Glutamatergic neuron (in vitro differentiated cells): ENCODE measurements around the gene MSRB1. TPM values are rescaled to one million over a fixed set of nuclear protein-coding genes. Genes with fewer than 3 reads are reported as not detected.

Experiments
- DNase-seq: peaks from one replicate; pipeline ENCODE4 v3.0.0; 2022
- H3K27ac Mint-ChIP-seq: one replicate; pipeline ENCODE4 v1.8.0; 2020; ENCODE audit warnings: mild to moderate bottlenecking, mixed read lengths, inconsistent platforms; ENCODE audit not compliant: unreplicated experiment
- H3K27me3 Mint-ChIP-seq: one replicate; pipeline ENCODE4 v1.8.0; 2020; ENCODE audit warnings: mild to moderate bottlenecking, moderate library complexity, mixed read lengths, inconsistent platforms; ENCODE audit not compliant: unreplicated experiment
- H3K36me3 Mint-ChIP-seq: one replicate; pipeline ENCODE4 v1.8.0; 2020; ENCODE audit warnings: mild to moderate bottlenecking, mixed read lengths, inconsistent platforms; ENCODE audit not compliant: unreplicated experiment
- H3K4me1 Mint-ChIP-seq: one replicate; pipeline ENCODE4 v1.8.0; 2020; ENCODE audit warnings: mild to moderate bottlenecking, low read depth, mixed read lengths, inconsistent platforms; ENCODE audit not compliant: unreplicated experiment
- H3K4me3 Mint-ChIP-seq: one replicate; pipeline ENCODE4 v1.8.0; 2020; ENCODE audit warnings: mild to moderate bottlenecking, mixed read lengths, inconsistent platforms; ENCODE audit not compliant: unreplicated experiment
- H3K9me3 Mint-ChIP-seq: one replicate; pipeline ENCODE4 v1.8.0; 2020; ENCODE audit warnings: mild to moderate bottlenecking, moderate library complexity, mixed read lengths, inconsistent platforms; ENCODE audit not compliant: unreplicated experiment
- CTCF ChIP-seq: fragments of 200-600 bp; sonication (generic); IDR thresholded peaks from one replicate; pipeline ENCODE4 v1.5.0; 2021; ENCODE audit not compliant: partially characterized antibody, unreplicated experiment
- total RNA-seq: library from RNA; stranded (reverse); fragmentation: NEBNext Ultra II Directional; extraction: Animal tissue kit (Norgen Biotek cat#: 25700); gene quantifications from one replicate; pipeline ENCODE4 v1.2.1, GENCODE V29; 2021; ENCODE audit not compliant: unreplicated experiment

MSRB1 gene
- total RNA-seq, 1 donor from 2014 or later: 50.9 TPM

DNA sequence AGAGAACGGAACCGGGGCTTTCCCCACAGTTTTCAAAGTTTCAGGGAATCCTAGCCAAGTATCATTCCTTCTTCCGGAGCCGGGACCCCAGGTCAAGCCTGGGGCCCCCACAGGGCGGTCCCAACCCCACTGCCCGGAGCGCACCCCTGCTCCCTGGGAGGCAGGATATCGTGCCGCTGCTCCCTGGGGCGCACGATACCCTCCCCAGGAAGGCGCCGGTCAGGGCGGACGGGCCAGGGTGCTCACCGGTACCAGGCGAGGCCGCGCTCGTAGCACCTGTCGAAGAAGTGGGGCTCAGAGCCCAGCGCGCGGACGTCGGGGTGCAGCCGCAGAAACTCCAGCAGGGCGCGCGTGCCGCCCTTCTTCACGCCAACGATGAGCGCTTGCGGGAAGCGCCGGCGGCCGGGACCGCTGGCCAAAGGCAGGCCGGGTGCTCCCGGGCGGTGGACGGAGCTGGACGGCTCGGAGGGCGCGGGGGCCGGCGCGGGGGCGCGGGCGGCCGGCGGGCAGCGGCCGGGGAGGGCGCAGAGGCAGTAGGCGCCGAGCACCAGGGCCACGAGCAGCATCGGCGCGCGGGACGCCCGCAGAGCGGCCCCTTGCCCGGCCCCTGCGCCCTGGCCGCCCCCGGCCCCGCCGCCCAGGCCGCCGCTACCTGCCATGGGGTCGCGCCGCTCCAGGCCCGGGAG, 25.2 kb downstream of the MSRB1 start:
- no peak for TF ChIP-seq CTCF
- Mint-ChIP-seq H3K27ac (no peak overlapping the region), H3K4me3 (peak overlapping the region; percentile 74), H3K4me1 (peaks cover 17% of the 10 kb centered on the region), H3K36me3 (no peaks in the 10 kb centered on the region), H3K27me3 (peaks cover 16% of the 10 kb centered on the region), H3K9me3 (peaks cover 11% of the 10 kb centered on the region)
- no peak for DNase-seq

DNA sequence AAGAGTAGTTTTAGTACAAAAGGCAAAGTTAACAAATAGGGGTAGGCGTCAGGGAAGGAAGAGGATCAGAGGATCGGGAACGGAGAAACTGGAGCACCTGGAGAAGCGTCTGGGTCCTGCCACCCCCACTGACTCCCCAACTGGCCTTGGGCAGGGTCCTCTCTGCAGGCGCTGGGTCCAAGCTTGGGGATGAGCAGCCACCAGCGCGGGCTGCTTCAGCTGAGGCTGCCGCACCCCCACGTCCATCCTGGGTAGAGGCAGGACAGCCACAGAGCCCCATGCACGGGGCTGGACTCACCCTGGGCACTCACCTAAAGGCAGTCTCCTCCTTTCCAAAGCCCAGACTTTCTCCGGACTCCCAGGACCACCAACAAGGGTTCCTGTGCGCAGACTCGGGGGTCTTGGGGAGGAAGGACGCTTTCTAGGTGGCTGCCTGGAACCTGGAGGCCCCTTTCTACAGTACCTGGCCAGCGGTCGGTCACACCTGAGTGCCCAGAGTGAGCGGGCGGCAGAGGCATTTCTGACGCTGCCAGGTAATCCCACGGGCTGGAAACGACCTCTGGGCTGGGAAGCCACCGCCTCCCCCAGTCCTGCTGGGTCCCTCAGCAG, 25.8 kb downstream of the MSRB1 start:
- TF ChIP-seq CTCF: no peak
- no peak for DNase-seq
- Mint-ChIP-seq H3K36me3 (no peaks in the 10 kb centered on the region), H3K4me1 (peaks cover 16% of the 10 kb centered on the region), H3K27ac (no peak overlapping the region), H3K9me3 (peaks cover 11% of the 10 kb centered on the region), H3K27me3 (peaks cover 18% of the 10 kb centered on the region), H3K4me3 (peak overlapping the region; percentile 74)

GRCh38 chr16:1916640-1916990, 26.4 kb downstream of the MSRB1 start:
- DNase-seq: no peak
- H3K4me1 Mint-ChIP-seq: peaks cover 16% of the 10 kb centered on the region

DNA sequence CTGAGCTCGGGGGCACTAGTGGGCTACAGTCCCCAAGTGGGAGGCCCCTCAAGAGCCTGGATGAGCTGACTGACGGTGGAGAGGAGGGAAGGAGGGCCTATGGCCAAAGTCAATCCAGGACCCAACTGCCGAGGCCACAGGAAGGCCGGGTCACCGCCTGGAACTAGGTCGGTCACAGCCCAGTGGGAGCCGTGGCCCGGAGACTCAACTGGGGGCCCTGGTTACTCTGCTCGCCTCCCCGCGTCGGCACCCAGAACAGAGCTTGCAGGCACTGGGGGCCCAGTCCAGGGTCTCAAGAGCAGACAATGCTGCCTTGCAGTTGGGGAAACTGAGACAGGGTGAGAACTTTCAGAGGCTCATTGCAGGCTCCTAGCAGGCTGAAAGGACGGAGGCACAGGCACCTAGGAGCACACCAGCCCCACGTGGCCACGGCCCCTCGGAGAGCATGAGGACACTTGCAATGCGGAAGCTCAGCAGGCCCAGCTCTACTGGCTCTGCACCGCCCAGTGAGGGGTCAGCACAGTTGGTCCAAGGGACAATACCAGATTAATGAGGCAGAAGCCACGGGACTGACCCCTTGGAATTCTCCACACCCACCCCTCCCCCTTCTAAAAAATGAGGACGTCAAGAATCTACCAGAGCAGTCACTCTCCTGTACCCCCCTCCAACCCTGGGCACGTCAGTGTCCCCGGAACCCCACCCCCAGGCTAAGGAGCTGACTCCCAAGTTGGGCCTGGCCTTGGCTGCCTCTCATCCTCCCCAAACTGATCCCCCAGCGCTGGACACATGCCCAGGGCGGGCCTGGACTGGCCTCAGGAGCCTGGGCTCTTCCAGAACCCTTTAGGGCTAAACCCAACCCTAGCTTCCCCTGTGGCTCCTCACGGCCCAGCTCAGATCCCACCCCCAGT, 27.0 kb downstream of the MSRB1 start:
- H3K4me1 Mint-ChIP-seq: peaks cover 13% of the 10 kb centered on the region
- DNase-seq: no peak
- H3K36me3 Mint-ChIP-seq: no peaks in the 10 kb centered on the region
- H3K9me3 Mint-ChIP-seq: peaks cover 7% of the 10 kb centered on the region
- H3K27me3 Mint-ChIP-seq: peaks cover 18% of the 10 kb centered on the region
- no peak for TF ChIP-seq CTCF
- no peak overlapping the region for H3K27ac Mint-ChIP-seq
- no peak overlapping the region for H3K4me3 Mint-ChIP-seq

More at GRCh38 chr16:1916640-1916990, 26.4 kb downstream of the MSRB1 start:
- peaks cover 11% of the 10 kb centered on the region for H3K9me3 Mint-ChIP-seq
- H3K36me3 Mint-ChIP-seq: no peaks in the 10 kb centered on the region
- H3K27me3 Mint-ChIP-seq: peaks cover 18% of the 10 kb centered on the region
- H3K27ac Mint-ChIP-seq: no peak overlapping the region
- H3K4me3 Mint-ChIP-seq: peak overlapping the region; percentile 74
- TF ChIP-seq CTCF: no peak
